ENCODE data around the gene SPEM3.
A peak's percentile ranks its signal among the peaks of the same experiment; 100 is the strongest.

SPEM3 gene

GRCh38 chr17:7413346-7413985, 15.2 kb upstream of the SPEM3 start:
- H3K4me3 ChIP-seq (replicated peaks; ENCODE audit: low read depth, low read length) = no peak overlapping the region
- no peak for TF ChIP-seq CTCF (IDR thresholded peaks at IDR 0.05; ENCODE audit: low read length, missing control alignments)
- peak; percentile 43 for DNase-seq (ENCODE audit: low read depth)

- TF ChIP-seq CTCF (IDR thresholded peaks at IDR 0.05; ENCODE audit: low read length, missing control alignments) = no peak
- no peak for DNase-seq (ENCODE audit: low read depth)
- no peak overlapping the region for H3K4me3 ChIP-seq (replicated peaks; ENCODE audit: low read depth, low read length)
Measured at GRCh38 chr17:7414837-7415236, 13.8 kb upstream of the SPEM3 start.

GRCh38 chr17:7415784-7416183, 12.9 kb upstream of the SPEM3 start:
- H3K4me3 ChIP-seq (replicated peaks; ENCODE audit: low read depth, low read length) = no peak overlapping the region
- no peak for DNase-seq (ENCODE audit: low read depth)

GRCh38 chr17:7416323-7416722, 12.3 kb upstream of the SPEM3 start:
- H3K4me3 ChIP-seq (replicated peaks; ENCODE audit: low read depth, low read length) = no peak overlapping the region
- DNase-seq (ENCODE audit: low read depth) = no peak
- TF ChIP-seq CTCF (IDR thresholded peaks at IDR 0.05; ENCODE audit: low read length, missing control alignments) = no peak

More at GRCh38 chr17:7415784-7416183, 12.9 kb upstream of the SPEM3 start:
- TF ChIP-seq CTCF (IDR thresholded peaks at IDR 0.05; ENCODE audit: low read length, missing control alignments) = no peak

GRCh38 chr17:7417056-7417655, 11.5 kb upstream of the SPEM3 start:
- DNase-seq (ENCODE audit: low read depth) = no peak
- TF ChIP-seq CTCF (IDR thresholded peaks at IDR 0.05; ENCODE audit: low read length, missing control alignments) = no peak
- no peak overlapping the region for H3K4me3 ChIP-seq (replicated peaks; ENCODE audit: low read depth, low read length)

GRCh38 chr17:7418472-7419152, 10.0 kb upstream of the SPEM3 start:
- no peak for DNase-seq (ENCODE audit: low read depth)
- TF ChIP-seq CTCF (IDR thresholded peaks at IDR 0.05; ENCODE audit: low read length, missing control alignments) = no peak
- no peak overlapping the region for H3K4me3 ChIP-seq (replicated peaks; ENCODE audit: low read depth, low read length)

Measured in fibroblast of pulmonary artery (primary cell).